Astrocyte of the cerebellum (primary cell): ENCODE results near the gene AGAP1.
A peak's percentile ranks its signal among the peaks of the same experiment; 100 is the strongest.

ENCODE experiments used
- DNase-seq: peaks from one replicate; pipeline ENCODE4 v3.0.0-alpha.2; 2011; ENCODE audit warnings: low read depth
- H3K4me3 ChIP-seq: 2 replicates; pipeline ENCODE4 v1.5.1; 2011; ENCODE audit warnings: mild to moderate bottlenecking, low read depth, low read length, moderate library complexity
- CTCF ChIP-seq: IDR thresholded peaks from 2 replicates; pipeline ENCODE4 v1.5.1; 2012; ENCODE audit warnings: low read length, low read depth, moderate library complexity, mild to moderate bottlenecking; ENCODE audit errors: missing control alignments
- in situ Hi-C: cut with HindIII; loops from 2 replicates; pipeline ENCODE4 v1.10.0; 2017; ENCODE audit warnings: low sequenced_read_pairs

The AGAP1 gene

DNA sequence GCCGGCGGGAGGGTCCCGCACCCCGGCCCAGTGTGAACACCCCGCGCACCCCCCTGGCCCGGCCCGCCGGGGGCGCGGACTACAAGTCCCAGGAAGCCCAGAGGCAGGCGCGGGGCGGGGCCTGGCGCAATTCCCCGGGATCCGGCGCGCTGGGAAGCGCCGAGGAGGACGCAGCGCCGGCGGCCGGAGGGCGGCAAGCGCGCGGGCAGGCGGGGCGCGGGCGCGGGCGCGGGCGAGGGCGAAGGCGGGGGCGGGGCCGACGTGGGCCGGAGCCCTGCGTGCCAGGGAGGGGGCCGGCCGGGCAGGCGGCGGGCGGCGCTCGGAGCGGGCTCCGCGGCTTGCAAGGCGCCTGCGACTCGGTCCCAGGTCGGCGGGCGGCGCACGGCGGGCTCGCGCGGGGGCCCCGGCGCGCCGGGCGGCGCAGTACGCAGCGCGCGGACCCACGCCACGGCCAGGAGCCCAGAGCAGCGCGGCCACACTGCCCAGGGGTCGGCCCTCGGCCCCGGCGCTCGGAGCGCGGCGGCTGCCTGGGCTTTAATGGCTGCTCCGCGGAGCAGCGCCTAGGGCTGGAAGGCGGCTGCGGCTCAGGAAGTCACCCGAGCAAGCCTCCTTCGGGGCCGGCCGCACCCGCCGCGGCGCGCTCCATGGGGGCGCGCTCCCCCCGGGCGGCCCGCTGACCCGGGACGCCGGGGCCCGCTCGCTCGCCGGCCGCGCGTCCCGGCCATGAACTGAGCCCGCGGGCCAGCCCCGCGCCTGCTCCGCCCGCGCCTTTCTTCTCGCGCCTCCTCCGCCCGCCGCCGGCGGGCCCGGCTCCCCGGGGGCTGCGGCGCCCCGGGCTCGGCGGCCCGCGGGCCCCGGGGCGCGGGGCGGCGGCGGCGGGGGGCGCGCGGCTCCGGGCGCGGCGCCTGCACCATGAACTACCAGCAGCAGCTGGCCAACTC, at the start of gene AGAP1:
Gene AGAP1 (plus strand): TSS at position 269 of the 941 bp plus-strand sequence.
- in situ Hi-C loops: no loop called here
- no peak for TF ChIP-seq CTCF

GRCh38 chr2:235444101-235444597, 49.7 kb upstream of the AGAP1 start:
- no peak overlapping the region for H3K4me3 ChIP-seq
- no peak for DNase-seq
- TF ChIP-seq CTCF: no peak
- in situ Hi-C loops: no loop called here

More for the DNA sequence above, at the start of gene AGAP1:
- DNase-seq: peak; percentile 61
- H3K4me3 ChIP-seq: peak within 1 kb of the TSS; percentile 51

DNA sequence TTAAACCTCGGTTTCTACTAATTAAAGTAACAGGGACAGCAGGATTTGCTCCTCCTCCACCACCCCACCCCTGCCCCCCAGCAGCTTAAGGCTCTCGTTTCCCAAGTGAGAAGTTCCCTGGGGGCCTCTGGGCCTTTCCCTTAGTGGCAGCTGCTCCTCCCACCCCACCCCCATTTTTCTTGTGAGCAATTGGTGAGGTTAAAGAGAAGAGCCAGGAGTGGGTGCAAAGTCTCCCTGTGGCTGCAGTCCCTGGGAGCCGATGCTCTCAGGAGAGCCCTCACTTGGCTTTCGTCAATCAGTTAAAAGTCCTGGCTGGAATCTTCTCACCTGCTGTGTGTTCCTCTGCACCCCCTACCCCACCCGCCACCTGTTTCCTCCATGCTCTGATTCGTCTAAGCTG, 48.7 kb upstream of the AGAP1 start:
- in situ Hi-C loops: no loop called here
- no peak overlapping the region for H3K4me3 ChIP-seq
- DNase-seq: no peak
- TF ChIP-seq CTCF: no peak

GRCh38 chr2:235446082-235446481, 47.8 kb upstream of the AGAP1 start:
- H3K4me3 ChIP-seq: no peak overlapping the region
- in situ Hi-C loops: no loop called here
- TF ChIP-seq CTCF: no peak
- DNase-seq: no peak

- no peak for DNase-seq
- in situ Hi-C loops: no loop called here
- no peak overlapping the region for H3K4me3 ChIP-seq
- no peak for TF ChIP-seq CTCF
Observed at GRCh38 chr2:235447210-235447609, 46.6 kb upstream of the AGAP1 start.

DNA sequence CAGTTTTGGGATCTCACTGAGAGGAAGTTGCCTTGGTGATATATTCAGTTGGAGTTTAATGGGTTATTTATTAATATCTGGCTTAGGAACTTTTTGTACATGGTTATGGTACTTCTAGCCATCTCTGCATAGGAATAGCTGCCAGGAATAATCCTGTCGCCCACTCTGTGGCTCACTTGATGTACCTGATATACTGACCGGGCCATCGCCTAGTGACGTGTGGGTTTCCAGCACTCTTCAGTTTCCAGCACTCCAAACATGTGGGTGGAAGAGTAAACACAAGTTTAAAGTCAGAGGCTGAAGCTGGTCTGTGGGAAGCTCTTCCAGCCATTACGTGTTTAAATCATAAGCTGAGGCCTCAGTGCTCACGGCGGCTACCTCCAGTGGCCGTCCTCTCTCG, 44.3 kb upstream of the AGAP1 start:
- in situ Hi-C loops: no loop called here
- no peak overlapping the region for H3K4me3 ChIP-seq
- DNase-seq: no peak
- no peak for TF ChIP-seq CTCF
